Testis (tissue), 3 donors: ENCODE data around the gene PIGN. TPM values are rescaled to one million over a fixed set of nuclear protein-coding genes. Genes with fewer than 3 reads are reported as not detected.

ENCODE experiments used
- DNase-seq: peaks from one replicate; pipeline ENCODE4 v3.0.0-alpha.2; 2019
- H3K27ac ChIP-seq, 2 donors: fragments of 200-600 bp; sonication (generic); one replicate each; pipeline ENCODE4 v1.5.1; 2019
- H3K27me3 ChIP-seq: fragments of 200-600 bp; sonication (generic); one replicate; pipeline ENCODE4 v1.5.1; 2019
- H3K36me3 ChIP-seq: fragments of 200-600 bp; sonication (generic); one replicate; pipeline ENCODE4 v1.5.1; 2017; ENCODE audit warnings: low read depth; ENCODE audit errors: missing control alignments
- H3K4me1 ChIP-seq: fragments of 200-600 bp; sonication (generic); one replicate; pipeline ENCODE4 v1.5.1; 2019
- H3K4me3 ChIP-seq, 2 donors: fragments of 200-600 bp; sonication (generic); one replicate each; pipeline ENCODE4 v1.5.1; 2017 to 2019
- H3K9me3 ChIP-seq: fragments of 200-600 bp; sonication (generic); one replicate; pipeline ENCODE4 v1.5.1; 2017
- CTCF ChIP-seq, 3 experiments: fragments of 450-650 bp in 2 of 3; fragments of 200-600 bp in 1 of 3; sonication (generic) in 1 of 3; IDR thresholded peaks; one replicate each; pipeline ENCODE4 v1.5.1; 2016 to 2019; ENCODE audit warnings: antibody characterized with exemption in 3 of 3, mild to moderate bottlenecking in 2 of 3, moderate library complexity in 1 of 3
- POLR2A ChIP-seq: fragments of 450-650 bp; IDR thresholded peaks from one replicate; pipeline ENCODE4 v1.6.1; 2017; ENCODE audit warnings: antibody characterized with exemption, mild to moderate bottlenecking, moderate library complexity
- WGBS, 2 donors: methylation state at CpG; one replicate each; pipeline ENCODE4 v1.1.5; 2018; 5-methylcytosine and 5-hydroxymethylcytosine counted together
- intact Hi-C: fragments of 100-400 bp; cut with DNase I; formaldehyde crosslinking; loops from one replicate; pipeline ENCODE4 v1.15.1; 2023; ENCODE audit warnings: low total_unique reads
- polyA plus RNA-seq: library from polyadenylated mRNA; stranded (reverse); fragments of 350-450 nt; fragmentation: Illumina TruSeq; extraction: RNeasy Lipid Tissue Mini Kit (QIAGEN cat#74804); gene quantifications from one replicate; pipeline ENCODE4 v1.2.3, GENCODE V29; 2014; ENCODE audit warnings: low read depth, low replicate concordance; ENCODE audit not compliant: insufficient read depth
- total RNA-seq, 2 donors: library from RNA; depleted of rRNA; stranded (reverse); fragments of >200 nt; gene quantifications; one replicate each; pipeline ENCODE4 v1.2.3, GENCODE V29; 2016

The PIGN gene
- total and polyA plus RNA-seq, 3 donors from 2014 or later, result 28.2 to 30.6 (median 30.6) TPM

GRCh38 chr18:62164855-62165487, 21.9 kb downstream of the PIGN start:
- DNase-seq, result no peak
- 71 to 76% methylated on average over 5 of the region's 5 CpGs for WGBS, 2 donors
- intact Hi-C loops, result no loop called here
- H3K4me1 ChIP-seq, result no peaks in the 10 kb centered on the region
- no peak for TF ChIP-seq POLR2A
- TF ChIP-seq CTCF (IDR thresholded peaks at IDR 0.05), result no peak
- no peaks in the 10 kb centered on the region for H3K9me3 ChIP-seq
- no peak overlapping the region for H3K4me3 ChIP-seq
- H3K27ac ChIP-seq, result no peak overlapping the region
- no peaks in the 10 kb centered on the region for H3K27me3 ChIP-seq
- no peaks in the 10 kb centered on the region for H3K36me3 ChIP-seq

- H3K4me3 ChIP-seq, result no peak overlapping the region
- no peaks in the 10 kb centered on the region for H3K4me1 ChIP-seq
- intact Hi-C loops, result no loop called here
- no peak for TF ChIP-seq POLR2A
- no peak for TF ChIP-seq CTCF (IDR thresholded peaks at IDR 0.05)
- H3K36me3 ChIP-seq, result no peaks in the 10 kb centered on the region
- 93 to 96% methylated on average over 7 of the region's 7 CpGs for WGBS, 2 donors
- H3K27me3 ChIP-seq, result no peaks in the 10 kb centered on the region
- no peaks in the 10 kb centered on the region for H3K9me3 ChIP-seq
- no peak overlapping the region for H3K27ac ChIP-seq
- no peak for DNase-seq
These were observed 22.5 kb downstream of the PIGN start for GRCh38 chr18:62164310-62164709.

- H3K36me3 ChIP-seq, result no peaks in the 10 kb centered on the region
- WGBS, 2 donors, result 80 to 89% methylated on average over 1 of the region's 1 CpG
- H3K4me3 ChIP-seq, result no peak overlapping the region
These were observed 29.0 kb downstream of the PIGN start for GRCh38 chr18:62157843-62158242.

GRCh38 chr18:62152844-62153243, 34.0 kb downstream of the PIGN start:
- WGBS, 2 donors, result 87 to 88% methylated on average over 1 of the region's 1 CpG
- Histone ChIP-seq H3K36me3 (no peaks in the 10 kb centered on the region), H3K27me3 (no peaks in the 10 kb centered on the region), H3K9me3 (no peaks in the 10 kb centered on the region), H3K27ac (no peak overlapping the region), H3K4me1 (no peaks in the 10 kb centered on the region), H3K4me3 (no peak overlapping the region)
- no peak for DNase-seq
- intact Hi-C loops, result no loop called here
- TF ChIP-seq CTCF (IDR thresholded peaks at IDR 0.05), result no peak
- TF ChIP-seq POLR2A, result no peak

More at GRCh38 chr18:62157843-62158242, 29.0 kb downstream of the PIGN start:
- no peak for DNase-seq
- intact Hi-C loops, result no loop called here
- no peaks in the 10 kb centered on the region for H3K27me3 ChIP-seq
- H3K4me1 ChIP-seq, result no peaks in the 10 kb centered on the region
- no peak for TF ChIP-seq CTCF (IDR thresholded peaks at IDR 0.05)
- TF ChIP-seq POLR2A, result no peak
- H3K9me3 ChIP-seq, result no peaks in the 10 kb centered on the region
- no peak overlapping the region for H3K27ac ChIP-seq
